ENCODE measurements around the gene ORM2. TPM values are rescaled to one million over a fixed set of nuclear protein-coding genes. Genes with fewer than 3 reads are reported as not detected.
A peak's percentile ranks its signal among the peaks of the same experiment; 100 is the strongest.

Gene ORM2
- total RNA-seq, 1 donor from 2014 or later: not detected

- Mint-ChIP-seq H3K36me3 (ENCODE audit: low read depth) (no peaks in the 10 kb centered on the region), H3K27me3 (ENCODE audit: low read depth) (no peaks in the 10 kb centered on the region), H3K27ac (ENCODE audit: unreplicated experiment) (no peak overlapping the region), H3K9me3 (no peaks in the 10 kb centered on the region), H3K4me1 (peaks cover 34% of the 10 kb centered on the region), H3K4me3 (no peak overlapping the region)
- TF ChIP-seq, protein P1, sequence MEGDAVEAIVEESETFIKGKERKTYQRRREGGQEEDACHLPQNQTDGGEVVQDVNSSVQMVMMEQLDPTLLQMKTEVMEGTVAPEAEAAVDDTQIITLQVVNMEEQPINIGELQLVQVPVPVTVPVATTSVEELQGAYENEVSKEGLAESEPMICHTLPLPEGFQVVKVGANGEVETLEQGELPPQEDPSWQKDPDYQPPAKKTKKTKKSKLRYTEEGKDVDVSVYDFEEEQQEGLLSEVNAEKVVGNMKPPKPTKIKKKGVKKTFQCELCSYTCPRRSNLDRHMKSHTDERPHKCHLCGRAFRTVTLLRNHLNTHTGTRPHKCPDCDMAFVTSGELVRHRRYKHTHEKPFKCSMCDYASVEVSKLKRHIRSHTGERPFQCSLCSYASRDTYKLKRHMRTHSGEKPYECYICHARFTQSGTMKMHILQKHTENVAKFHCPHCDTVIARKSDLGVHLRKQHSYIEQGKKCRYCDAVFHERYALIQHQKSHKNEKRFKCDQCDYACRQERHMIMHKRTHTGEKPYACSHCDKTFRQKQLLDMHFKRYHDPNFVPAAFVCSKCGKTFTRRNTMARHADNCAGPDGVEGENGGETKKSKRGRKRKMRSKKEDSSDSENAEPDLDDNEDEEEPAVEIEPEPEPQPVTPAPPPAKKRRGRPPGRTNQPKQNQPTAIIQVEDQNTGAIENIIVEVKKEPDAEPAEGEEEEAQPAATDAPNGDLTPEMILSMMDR (conservative IDR thresholded peaks at IDR 0.05): no peak
- no peak for DNase-seq (ENCODE audit: low read depth, low spot score)
Observed at GRCh38 chr9:114283551-114284111, 46.0 kb upstream of the ORM2 start.

DNA sequence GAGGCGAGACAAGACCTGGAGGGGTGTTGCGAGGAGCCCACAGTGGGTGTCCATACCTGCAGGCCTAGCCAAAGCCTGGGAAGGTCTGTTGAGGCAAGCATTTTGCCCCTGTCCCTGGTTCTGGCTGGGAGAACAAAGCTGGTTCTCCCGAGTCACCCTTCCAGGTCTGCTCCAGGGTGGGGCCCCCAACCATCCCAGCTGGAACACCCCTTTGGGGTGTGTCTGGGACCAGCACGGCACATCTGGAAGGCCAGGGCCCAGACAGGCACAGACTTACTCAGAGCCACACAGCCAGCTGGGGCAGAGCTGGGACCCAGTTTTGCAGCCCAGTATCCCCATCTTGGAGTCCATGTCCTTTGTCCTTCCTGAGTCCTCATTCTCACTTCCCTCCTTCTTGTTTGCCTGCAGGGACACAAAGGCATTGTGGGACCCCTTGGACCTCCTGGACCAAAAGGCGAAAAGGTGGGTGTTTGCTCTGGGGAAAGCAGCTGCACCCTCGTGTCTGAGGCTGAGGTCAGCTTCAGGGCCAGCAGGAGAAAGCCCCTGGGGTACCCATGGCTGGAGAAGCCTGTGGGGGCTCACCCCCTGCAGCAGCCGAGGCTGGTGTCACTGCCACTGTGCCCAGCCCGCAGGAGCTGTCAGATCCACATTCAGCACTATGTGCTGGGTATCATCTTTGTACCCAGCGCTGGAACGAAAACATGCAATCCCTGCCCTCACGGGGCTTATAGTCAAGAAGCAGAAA, 45.2 kb upstream of the ORM2 start:
- no peaks in the 10 kb centered on the region for H3K27me3 Mint-ChIP-seq (ENCODE audit: low read depth)

DNA sequence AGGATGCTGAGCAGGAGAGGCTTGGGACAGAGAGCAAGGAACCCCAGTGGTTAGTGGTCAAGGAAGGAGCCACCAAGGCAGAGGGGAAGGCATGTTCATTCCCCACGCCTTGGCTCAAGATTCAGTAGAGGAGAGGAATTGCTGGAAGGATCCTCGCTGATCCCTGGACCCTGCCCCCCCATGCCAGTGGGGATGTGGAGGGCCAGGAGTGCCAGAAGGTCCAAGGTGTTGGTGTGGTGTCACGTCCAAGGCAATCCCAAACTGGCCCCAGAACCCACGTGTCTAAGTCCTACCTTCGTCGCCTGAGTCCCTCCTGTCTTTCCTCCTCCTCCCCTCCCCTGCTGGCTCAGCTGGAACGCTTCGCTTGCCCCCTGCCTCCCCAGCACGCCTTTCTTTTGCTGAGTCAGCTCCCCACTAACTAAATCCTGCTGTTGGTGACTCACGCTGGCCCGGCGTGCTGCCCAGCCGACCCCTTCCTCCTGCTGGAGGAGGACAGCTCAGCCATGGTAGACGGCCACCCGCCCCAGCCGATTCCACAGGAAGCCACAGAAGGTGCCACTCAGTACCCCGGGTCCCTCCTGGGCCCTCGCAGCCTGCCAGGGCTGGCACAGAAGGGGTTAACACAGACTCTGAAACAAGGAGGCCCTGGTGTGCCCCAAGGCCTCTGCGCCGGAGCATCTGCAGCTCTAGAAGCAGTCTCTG, 44.4 kb upstream of the ORM2 start:
- no peak for DNase-seq (ENCODE audit: low read depth, low spot score)
- H3K36me3 Mint-ChIP-seq (ENCODE audit: low read depth): no peaks in the 10 kb centered on the region
- no peaks in the 10 kb centered on the region for H3K27me3 Mint-ChIP-seq (ENCODE audit: low read depth)
- H3K27ac Mint-ChIP-seq (ENCODE audit: unreplicated experiment): no peak overlapping the region
- H3K4me3 Mint-ChIP-seq: no peak overlapping the region
- no peaks in the 10 kb centered on the region for H3K9me3 Mint-ChIP-seq
- peaks cover 34% of the 10 kb centered on the region for H3K4me1 Mint-ChIP-seq
- TF ChIP-seq, protein P1 (conservative IDR thresholded peaks at IDR 0.05): no peak

More for the DNA sequence above, 45.2 kb upstream of the ORM2 start:
- H3K4me3 Mint-ChIP-seq: no peak overlapping the region
- no peaks in the 10 kb centered on the region for H3K36me3 Mint-ChIP-seq (ENCODE audit: low read depth)
- no peak for DNase-seq (ENCODE audit: low read depth, low spot score)
- TF ChIP-seq, protein P1 (conservative IDR thresholded peaks at IDR 0.05): no peak
- peaks cover 34% of the 10 kb centered on the region for H3K4me1 Mint-ChIP-seq
- no peak overlapping the region for H3K27ac Mint-ChIP-seq (ENCODE audit: unreplicated experiment)
- H3K9me3 Mint-ChIP-seq: no peaks in the 10 kb centered on the region

- TF ChIP-seq, protein P1 (conservative IDR thresholded peaks at IDR 0.05): no peak
- peaks cover 33% of the 10 kb centered on the region for H3K4me1 Mint-ChIP-seq
- peaks cover 2% of the 10 kb centered on the region for H3K36me3 Mint-ChIP-seq (ENCODE audit: low read depth)
- H3K27ac Mint-ChIP-seq (ENCODE audit: unreplicated experiment): peak overlapping the region; percentile 65
- no peak overlapping the region for H3K4me3 Mint-ChIP-seq
- H3K27me3 Mint-ChIP-seq (ENCODE audit: low read depth): no peaks in the 10 kb centered on the region
- DNase-seq (ENCODE audit: low read depth, low spot score): no peak
- H3K9me3 Mint-ChIP-seq: no peaks in the 10 kb centered on the region
Observed at GRCh38 chr9:114286146-114286679, 43.5 kb upstream of the ORM2 start.

GRCh38 chr9:114287001-114287762, 42.5 kb upstream of the ORM2 start:
- no peaks in the 10 kb centered on the region for H3K9me3 Mint-ChIP-seq
- TF ChIP-seq, protein P1 (conservative IDR thresholded peaks at IDR 0.05): no peak
- peaks cover 2% of the 10 kb centered on the region for H3K36me3 Mint-ChIP-seq (ENCODE audit: low read depth)
- DNase-seq (ENCODE audit: low read depth, low spot score): no peak
- no peaks in the 10 kb centered on the region for H3K27me3 Mint-ChIP-seq (ENCODE audit: low read depth)
- H3K4me1 Mint-ChIP-seq: peaks cover 27% of the 10 kb centered on the region
- no peak overlapping the region for H3K27ac Mint-ChIP-seq (ENCODE audit: unreplicated experiment)
- H3K4me3 Mint-ChIP-seq: no peak overlapping the region
